Amygdala (tissue), 56 donors: ENCODE results near the gene GPRIN2.

Source experiments
- DNase-seq, 56 donors: peaks; one replicate each; lab custom pipeline; 2025; lab: John Stamatoyannopoulos, UW

GPRIN2 gene

GRCh38 chr10:46550076-46550790 is 6.2 kb downstream of the GPRIN2 start:
- DNase-seq, result no peak

- DNase-seq, result no peak
Observed at GRCh38 chr10:46549171-46550075, 7.0 kb downstream of the GPRIN2 start.

- no peak for DNase-seq
Observed at GRCh38 chr10:46548498-46549090, 7.9 kb downstream of the GPRIN2 start.

- DNase-seq, result no peak
Observed at GRCh38 chr10:46547541-46548497, 8.6 kb downstream of the GPRIN2 start.

- no peak for DNase-seq
Observed at GRCh38 chr10:46546591-46547540, 9.6 kb downstream of the GPRIN2 start.

- no peak for DNase-seq
Observed at GRCh38 chr10:46545861-46546590, 10.4 kb downstream of the GPRIN2 start.

GRCh38 chr10:46544989-46545791 is 11.3 kb downstream of the GPRIN2 start:
- DNase-seq, result no peak

GRCh38 chr10:46543466-46544377 is 12.7 kb downstream of the GPRIN2 start:
- DNase-seq, result no peak

GRCh38 chr10:46542567-46543465 is 13.6 kb downstream of the GPRIN2 start:
- DNase-seq, result no peak

- DNase-seq, result no peak
Observed at GRCh38 chr10:46541735-46542566, 14.5 kb downstream of the GPRIN2 start.

GRCh38 chr10:46541017-46541661 is 15.3 kb downstream of the GPRIN2 start:
- peak in 1 of 56 donors; percentile 70 for DNase-seq

GRCh38 chr10:46540412-46541016 is 15.9 kb downstream of the GPRIN2 start:
- no peak for DNase-seq

- no peak for DNase-seq
Observed at GRCh38 chr10:46539596-46540411, 16.7 kb downstream of the GPRIN2 start.
